Mucosa of descending colon (tissue), 3 donors: Measurements from ENCODE around the gene PLEKHG3. TPM values are rescaled to one million over a fixed set of nuclear protein-coding genes. Genes with fewer than 3 reads are reported as not detected.

Experiments
- ATAC-seq: fragments of 200-7000 bp; cut with Tn5 transposase; one replicate; pipeline ENCODE4 v1.9.1; 2020; ENCODE audit warnings: mild to moderate bottlenecking, moderate library complexity
- DNase-seq, 3 donors: peaks; one replicate each; pipeline ENCODE4 v3.0.0-alpha.2; 2020
- H3K36me3 ChIP-seq: fragments of 200-600 bp; one replicate; pipeline ENCODE4 v1.8.0; 2021; ENCODE audit warnings: low read depth, mild to moderate bottlenecking
- H3K4me1 ChIP-seq: fragments of 200-600 bp; one replicate; pipeline ENCODE4 v1.8.0; 2021; ENCODE audit warnings: low read depth, mild to moderate bottlenecking
- H3K4me3 ChIP-seq: fragments of 200-600 bp; one replicate; pipeline ENCODE4 v1.8.0; 2021; ENCODE audit warnings: mild to moderate bottlenecking
- H3K9me3 ChIP-seq: fragments of 200-600 bp; one replicate; pipeline ENCODE4 v1.8.0; 2021; ENCODE audit warnings: mild to moderate bottlenecking
- intact Hi-C, 2 donors: fragments of 100-400 bp; cut with DNase I in 1 of 2; cut with micrococcal nuclease in 1 of 2; formaldehyde crosslinking; loops; one replicate each; pipeline versions ENCODE4 v1.11.0 to v1.11.1; 2022; cut with DNase I, micrococcal nuclease
- total RNA-seq, 3 donors: library from RNA; stranded (reverse); fragmentation: NEBNext Ultra II Directional in 2 of 3; extraction: Animal tissue kit (Norgen Biotek cat#: 25700) in 2 of 3; gene quantifications; one replicate each; pipeline versions ENCODE4 v1.2.1 to v1.2.4, GENCODE V29; 2021 to 2023
- TF ChIP-seq, protein P1 (sequence below): fragments of 200-600 bp; IDR thresholded peaks from one replicate; pipeline ENCODE4 v1.8.0; 2022; ENCODE audit warnings: antibody characterized with exemption, mild to moderate bottlenecking
- donor health status: DM: no; HTN: no; CAD: no; lungs with moderate emphysema.
- donor health status: DM: no; HTN: no; CAD: no.
- donor health status: DM: no; HTN: yes; CAD: no.

PLEKHG3 gene
- total RNA-seq, 3 donors from 2014 or later, result 72.0 to 96.6 (median 91.4) TPM

DNA sequence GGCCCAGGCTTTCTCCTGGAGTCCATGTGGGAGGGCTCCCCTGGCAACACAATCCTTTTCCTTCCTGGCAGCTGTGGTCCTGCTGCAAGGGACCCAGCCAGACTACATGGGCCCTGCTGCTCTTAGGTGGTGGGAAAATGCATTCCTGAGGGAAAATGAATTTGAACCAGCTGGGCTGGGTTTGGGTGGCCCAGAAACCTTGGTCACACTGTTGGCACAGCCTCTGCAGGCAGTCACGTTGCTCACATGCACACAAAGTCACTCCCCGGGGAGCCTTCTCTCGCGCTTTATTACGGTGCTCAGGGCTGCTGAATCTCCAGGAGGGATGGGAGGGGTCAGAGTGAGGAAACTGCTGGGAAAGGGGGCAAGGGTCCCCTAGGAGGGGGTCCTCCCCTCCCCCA lies 17.2 kb downstream of the PLEKHG3 start:
- H3K4me1 ChIP-seq, result peaks cover 84% of the 10 kb centered on the region
- H3K36me3 ChIP-seq, result no peaks in the 10 kb centered on the region
- H3K9me3 ChIP-seq, result no peaks in the 10 kb centered on the region
- TF ChIP-seq, protein P1, sequence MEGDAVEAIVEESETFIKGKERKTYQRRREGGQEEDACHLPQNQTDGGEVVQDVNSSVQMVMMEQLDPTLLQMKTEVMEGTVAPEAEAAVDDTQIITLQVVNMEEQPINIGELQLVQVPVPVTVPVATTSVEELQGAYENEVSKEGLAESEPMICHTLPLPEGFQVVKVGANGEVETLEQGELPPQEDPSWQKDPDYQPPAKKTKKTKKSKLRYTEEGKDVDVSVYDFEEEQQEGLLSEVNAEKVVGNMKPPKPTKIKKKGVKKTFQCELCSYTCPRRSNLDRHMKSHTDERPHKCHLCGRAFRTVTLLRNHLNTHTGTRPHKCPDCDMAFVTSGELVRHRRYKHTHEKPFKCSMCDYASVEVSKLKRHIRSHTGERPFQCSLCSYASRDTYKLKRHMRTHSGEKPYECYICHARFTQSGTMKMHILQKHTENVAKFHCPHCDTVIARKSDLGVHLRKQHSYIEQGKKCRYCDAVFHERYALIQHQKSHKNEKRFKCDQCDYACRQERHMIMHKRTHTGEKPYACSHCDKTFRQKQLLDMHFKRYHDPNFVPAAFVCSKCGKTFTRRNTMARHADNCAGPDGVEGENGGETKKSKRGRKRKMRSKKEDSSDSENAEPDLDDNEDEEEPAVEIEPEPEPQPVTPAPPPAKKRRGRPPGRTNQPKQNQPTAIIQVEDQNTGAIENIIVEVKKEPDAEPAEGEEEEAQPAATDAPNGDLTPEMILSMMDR, result no peak
- no peak overlapping the region for H3K4me3 ChIP-seq
- peak; percentile 70 to 73 (median 72) for DNase-seq
- peak; percentile 31 for ATAC-seq
- intact Hi-C loops, result no loop called here

DNA sequence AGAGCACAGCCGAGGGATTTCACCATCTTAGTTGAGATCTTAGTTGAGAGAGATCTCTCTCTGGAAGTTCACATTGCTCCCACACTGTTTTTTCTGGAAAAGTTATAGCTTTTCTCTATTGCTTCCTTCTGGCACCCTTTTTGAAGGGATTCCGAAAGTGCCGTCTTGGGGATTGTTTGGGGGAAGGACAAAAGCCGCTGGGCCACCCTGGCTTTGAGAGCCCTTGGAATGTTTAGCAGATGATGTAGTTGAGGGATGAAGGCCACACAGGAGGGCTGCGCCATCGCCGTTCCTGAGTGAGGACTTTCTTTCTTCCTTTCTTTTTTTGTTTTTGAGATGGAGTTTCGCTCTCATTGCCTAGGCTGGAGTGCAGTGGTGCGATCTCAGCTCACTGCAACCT lies 17.7 kb downstream of the PLEKHG3 start:
- intact Hi-C loops, result no loop called here
- TF ChIP-seq, protein P1, result no peak
- Histone ChIP-seq H3K9me3 (no peaks in the 10 kb centered on the region), H3K4me1 (peaks cover 83% of the 10 kb centered on the region), H3K4me3 (no peak overlapping the region), H3K36me3 (no peaks in the 10 kb centered on the region)
- ATAC-seq (no peak), DNase-seq (peak in 1 of 3 donors; percentile 24)

DNA sequence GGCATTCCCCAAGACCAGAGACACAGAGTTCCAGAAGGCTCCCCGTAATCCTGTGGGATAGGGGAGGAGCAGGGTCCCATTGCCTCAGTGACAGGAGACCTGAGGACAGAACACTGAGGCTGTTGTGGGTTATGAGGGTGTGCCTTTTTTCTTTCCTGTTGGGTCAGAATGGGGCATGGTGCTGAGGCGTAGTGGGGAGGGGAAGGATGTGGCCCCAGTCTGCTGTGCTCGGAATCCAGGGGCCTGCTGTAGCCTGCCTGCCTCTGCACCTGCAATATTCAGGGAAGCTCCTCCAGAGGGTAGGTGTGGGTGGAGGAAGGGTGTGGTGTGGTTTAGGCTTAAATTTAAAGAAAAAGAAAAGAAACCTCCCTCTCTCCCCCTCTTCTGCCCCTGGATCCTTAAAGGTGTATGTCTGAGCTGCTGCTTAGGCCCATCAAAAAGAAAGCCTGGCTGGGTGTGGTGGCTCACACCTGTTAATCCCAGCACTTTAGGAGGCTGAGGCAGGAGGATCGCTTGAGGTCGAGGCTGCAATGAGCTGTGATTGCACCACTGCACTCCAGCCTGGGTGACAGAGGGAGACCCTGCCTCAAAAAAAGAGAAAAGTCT lies 18.7 kb downstream of the PLEKHG3 start:
- peak in 1 of 3 donors; percentile 39 for DNase-seq
- TF ChIP-seq, protein P1, result no peak
- no peaks in the 10 kb centered on the region for H3K36me3 ChIP-seq
- intact Hi-C loops, result no loop called here
- no peaks in the 10 kb centered on the region for H3K9me3 ChIP-seq
- H3K4me3 ChIP-seq, result no peak overlapping the region
- H3K4me1 ChIP-seq, result peaks cover 78% of the 10 kb centered on the region
- ATAC-seq, result no peak

DNA sequence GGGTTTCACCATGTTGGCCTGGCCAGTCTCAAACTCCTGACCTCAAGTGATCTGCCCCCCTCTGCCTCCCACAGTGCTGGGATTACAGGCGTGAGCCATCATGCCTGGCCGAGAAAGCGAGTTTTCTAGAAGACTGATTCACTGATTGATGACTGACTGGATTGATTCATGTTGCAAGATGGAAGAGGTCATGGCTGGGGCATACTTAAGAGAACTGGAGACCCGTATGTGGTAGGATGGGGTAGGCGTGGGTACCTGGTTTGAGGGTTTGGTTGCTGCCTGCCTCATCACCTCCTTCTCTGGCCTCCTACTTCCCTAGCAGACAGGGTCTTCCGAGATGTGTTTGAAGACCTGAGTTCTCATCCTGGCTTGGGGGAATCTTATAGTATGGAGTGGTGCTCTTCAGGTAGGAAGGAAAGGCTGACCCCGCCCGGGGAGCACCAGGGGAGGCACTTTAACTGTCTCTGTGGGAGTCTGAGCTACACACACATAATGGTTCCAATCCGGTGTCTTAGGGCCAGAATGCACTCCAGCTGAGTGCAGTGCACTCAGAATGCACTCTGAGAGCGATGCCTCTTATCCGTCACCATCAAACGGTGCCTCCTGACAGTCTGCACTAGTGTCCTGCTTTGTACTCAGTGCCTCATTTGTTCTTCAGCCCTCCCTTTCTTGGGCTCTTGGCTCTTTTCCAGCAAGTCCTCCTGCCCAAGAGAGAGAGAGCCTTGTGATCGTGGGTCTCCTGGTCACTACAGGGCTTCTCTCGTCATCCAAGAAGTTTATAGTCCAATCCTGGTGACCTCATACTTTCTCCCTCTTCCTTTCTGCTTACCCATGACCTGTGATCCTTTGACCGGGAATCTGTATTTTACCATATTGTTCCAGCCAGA lies 19.7 kb downstream of the PLEKHG3 start:
- TF ChIP-seq, protein P1, result no peak
- H3K36me3 ChIP-seq, result no peaks in the 10 kb centered on the region
- DNase-seq (peak in 1 of 3 donors; percentile 46), ATAC-seq (peak; percentile 17)
- H3K4me3 ChIP-seq, result no peak overlapping the region
- H3K9me3 ChIP-seq, result no peaks in the 10 kb centered on the region
- intact Hi-C loops, result no loop called here
- peaks cover 69% of the 10 kb centered on the region for H3K4me1 ChIP-seq

DNA sequence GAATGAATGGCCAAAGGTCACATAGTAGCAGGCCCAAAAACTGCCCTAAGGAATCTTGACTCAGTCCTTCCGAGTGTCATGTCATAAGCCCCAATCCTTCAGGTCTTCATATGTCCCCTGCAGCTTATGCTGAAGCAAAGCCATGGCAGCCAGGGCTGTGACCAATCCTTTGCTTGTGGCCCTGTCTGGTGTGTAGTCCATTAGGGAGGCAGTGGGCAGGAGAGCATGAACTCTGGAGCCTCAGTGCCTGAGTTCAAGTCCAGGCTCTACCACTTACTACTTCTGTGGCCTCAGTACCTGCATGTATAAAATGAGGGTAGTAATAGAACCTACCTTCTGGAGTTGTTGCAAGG lies 20.3 kb downstream of the PLEKHG3 start:
- TF ChIP-seq, protein P1, result no peak
- no peaks in the 10 kb centered on the region for H3K36me3 ChIP-seq
- no peak overlapping the region for H3K4me3 ChIP-seq
- DNase-seq (peak in 1 of 3 donors; percentile 35), ATAC-seq (no peak)
- peaks cover 63% of the 10 kb centered on the region for H3K4me1 ChIP-seq
- intact Hi-C loops, result no loop called here
- no peaks in the 10 kb centered on the region for H3K9me3 ChIP-seq
